GM19240 (cell line): Measurements from ENCODE around the gene FXYD2.
"Not testable (repeated sequence)": the region's sequence is repeated elsewhere in the genome, so short reads cannot be mapped to it uniquely, and the experiment has no call there.

ENCODE experiments used
- DNase-seq: peaks from one replicate; pipeline ENCODE4 v3.0.0; 2011; ENCODE audit warnings: low spot score; ENCODE audit not compliant: insufficient read length

Gene FXYD2

DNA sequence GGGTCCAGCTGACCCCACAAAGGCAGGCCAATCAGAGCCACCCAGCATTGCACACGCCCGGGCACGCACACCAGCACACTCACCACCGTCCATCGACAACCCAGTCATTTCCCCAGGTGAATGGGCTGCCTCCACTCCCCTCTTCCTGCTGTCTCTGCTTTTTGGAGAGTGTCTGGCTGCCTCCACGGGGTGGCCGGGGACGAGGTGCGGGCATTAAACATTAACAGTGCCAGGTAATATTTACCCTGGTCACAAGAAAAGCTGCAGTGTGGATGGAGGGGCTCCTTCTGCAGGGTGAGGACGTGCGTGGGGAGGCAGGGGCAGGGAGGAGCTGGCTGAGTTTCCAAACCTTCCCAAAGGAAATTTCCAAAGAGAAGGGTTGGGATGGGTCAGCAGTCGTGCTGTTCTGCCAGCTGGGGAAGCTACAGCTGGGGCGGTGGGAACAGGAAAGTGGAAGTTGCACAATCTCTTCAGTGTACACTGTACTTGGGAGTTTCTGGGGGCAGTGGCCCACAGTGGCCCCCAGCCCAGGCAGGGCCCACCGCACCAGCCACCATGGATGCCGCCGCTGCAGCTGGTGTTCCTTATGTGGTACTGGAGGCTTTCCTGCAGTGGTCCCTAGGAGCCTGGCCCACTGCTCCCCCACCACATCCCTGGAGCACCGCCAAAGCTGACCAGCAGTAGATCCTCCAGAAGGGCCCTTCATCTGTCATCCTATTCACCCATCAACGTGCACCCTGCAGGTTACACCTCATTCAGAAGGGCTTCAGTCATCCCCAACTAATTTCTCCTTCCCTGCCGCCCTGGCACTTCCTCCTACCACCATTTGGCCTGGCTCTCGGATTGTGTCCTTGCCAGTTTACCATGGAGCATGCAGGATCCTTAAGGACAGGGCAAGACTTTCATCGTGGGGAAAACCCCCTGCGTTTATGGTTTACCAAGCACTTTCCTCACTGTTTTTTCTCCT is at the start of gene FXYD2:
FXYD2 (minus strand) TSS at position 174 of the 967 bp plus-strand sequence; CDS start at position 108, 66 bp downstream.
- DNase-seq = no peak

DNA sequence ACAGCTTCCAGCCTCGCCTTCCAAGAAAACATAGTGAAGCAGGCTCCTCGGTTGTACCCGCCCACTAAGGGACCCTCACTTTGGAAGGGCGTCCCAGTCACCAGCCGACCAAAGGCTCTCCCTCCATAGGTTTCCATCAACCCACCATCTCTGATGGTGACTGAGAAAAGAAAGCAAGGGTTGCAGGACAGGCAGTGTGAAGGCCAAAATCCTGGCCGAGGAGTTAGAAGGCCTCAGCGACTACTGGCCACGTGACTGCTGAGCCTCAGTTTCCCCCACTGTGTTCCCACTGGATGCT is 49.2 kb upstream of the FXYD2 start:
- DNase-seq = no peak

DNA sequence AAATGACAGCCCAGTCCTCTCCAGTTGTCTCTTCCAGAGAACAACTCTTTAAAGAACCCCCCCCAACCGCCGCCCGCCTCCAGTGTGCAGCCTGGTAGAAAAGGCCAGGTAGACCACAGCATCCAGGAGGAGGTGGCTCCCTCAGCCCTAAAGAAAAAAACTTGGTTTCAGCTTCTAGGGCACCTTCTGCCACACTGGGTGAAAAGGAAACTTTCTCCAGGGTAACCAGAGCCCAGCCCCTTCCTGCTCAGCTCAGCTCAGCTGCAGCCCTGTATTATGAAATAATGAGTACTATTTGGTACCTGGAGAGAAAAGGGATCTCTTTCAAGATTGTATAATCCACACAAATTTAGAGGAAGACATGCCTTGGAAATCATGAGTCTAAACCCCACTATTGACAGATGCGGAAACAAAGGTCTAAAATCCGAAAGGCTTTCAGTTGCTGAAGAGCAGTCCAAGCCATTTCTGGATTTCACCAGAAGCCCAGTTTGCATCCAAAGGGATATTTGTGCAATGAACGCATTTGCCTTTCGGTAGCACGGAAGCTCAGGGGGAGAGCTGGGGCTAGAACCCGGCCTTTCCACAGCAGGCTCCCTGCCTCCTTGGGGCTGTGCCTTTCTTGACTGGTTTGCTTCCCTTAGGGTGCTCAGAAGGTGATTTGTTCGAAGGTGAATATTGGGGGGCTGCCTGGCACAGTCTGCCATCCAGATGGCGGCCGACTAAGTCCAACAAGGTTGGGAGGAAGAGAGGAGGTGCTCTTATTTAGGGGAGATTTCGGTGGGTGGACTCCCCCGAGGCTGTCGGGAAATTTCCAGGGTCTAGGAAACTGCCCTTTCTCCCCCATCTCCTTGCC is 48.7 kb upstream of the FXYD2 start:
- DNase-seq = no peak

DNA sequence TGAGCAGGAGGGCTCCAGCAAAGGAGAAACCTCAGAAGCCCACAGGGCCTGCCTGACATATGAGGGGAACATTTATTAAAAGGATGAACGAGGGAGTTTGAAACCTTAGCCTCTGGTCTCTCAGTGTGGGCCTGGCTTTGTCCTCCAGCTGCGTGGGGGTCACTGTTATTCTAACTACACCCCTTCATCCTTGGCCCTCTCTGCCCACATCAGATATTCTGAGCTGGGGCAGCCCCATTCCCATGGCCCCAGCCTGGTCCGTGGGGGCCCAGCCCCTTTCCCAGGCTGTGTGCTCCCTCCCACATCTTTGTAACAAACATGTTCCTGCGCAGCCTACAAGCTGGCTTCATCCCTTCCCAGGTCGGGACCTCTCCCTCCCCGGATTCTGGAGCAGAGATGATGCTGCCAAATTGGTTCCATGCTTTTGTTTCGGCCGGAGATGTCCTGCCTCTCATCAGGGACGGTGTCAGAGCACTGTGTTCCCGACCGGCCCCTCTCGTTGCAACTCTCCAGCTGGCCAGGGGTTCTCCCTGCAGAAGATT is 47.9 kb upstream of the FXYD2 start:
- DNase-seq = no peak

DNA sequence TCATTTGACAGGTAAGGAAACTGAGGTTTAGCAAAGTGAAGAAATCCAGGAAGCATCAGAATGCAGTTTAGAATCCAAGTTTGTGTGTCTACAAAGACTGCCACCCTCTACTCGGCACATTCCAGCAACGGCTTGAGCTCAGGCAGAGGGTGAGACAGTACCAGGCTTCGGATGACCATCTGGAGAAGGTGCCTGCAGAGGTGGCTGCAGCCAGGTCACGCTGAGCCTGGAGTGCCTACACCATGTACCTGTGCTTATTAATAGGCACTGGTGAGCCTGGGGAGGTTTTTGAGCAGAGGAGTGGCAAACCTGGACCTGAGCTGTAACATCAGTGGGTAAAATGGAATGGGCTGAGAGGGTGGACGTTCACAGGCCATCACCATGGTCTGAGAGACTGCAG is 47.2 kb upstream of the FXYD2 start:
- DNase-seq = no peak

DNA sequence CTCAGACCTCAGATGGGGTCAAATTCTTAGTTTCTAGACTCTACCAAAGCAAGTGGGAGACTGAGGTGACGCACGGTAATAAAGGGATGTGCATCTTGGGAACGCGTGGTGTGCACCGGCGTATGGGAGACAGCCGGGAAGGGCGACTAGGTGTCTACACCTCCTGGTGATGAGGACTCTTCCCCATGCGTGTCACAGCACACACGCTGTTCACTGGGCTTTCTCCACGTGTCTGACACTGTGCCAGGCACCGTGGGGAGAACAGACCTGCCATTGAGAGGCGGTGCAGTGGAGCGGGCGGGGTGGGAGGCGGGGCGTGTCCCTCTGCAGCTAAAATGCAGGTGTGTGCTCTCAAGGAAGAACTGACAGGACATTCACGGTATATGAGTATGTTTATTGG is 46.6 kb upstream of the FXYD2 start:
- DNase-seq = no peak

DNA sequence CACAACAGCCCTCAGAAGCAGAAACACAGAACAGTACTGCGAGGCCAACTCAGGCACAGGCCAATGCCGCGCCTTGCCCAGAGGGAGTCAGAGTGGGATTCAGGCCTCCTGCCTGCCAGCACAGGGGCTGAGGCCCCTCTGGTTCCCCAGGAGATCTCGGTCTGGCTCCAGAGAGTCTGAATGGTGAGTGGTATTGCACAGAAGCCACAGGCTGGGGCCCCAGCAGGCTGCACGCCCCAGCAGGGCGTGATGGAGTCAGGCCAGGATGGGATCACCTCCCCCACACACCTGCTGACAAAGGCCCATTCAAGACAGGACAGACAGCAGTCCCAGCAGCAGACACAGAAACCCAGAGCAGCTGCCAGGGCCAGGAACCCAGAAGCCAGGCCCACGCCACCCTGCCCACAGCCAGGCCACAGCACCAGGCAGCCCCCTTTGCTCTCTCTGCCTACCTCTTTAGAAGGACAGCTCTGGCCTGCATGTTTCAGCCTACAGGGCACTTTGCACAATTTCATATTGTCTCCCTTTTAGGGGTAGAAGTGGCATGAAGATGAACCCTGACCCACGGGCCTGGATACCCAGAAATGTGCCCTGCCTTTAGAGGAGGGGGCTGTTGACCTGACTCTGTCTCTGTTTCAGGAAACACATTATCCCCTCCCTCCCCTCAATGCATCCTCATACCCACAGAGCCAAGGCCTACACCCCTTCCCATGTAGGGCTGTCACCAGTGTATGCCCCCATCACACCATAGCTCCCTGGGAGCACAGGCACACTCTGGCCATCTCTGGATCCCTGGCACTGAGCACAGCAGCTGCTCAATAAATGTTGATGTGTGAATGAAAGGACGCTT is 45.8 kb upstream of the FXYD2 start:
- DNase-seq = no peak

DNA sequence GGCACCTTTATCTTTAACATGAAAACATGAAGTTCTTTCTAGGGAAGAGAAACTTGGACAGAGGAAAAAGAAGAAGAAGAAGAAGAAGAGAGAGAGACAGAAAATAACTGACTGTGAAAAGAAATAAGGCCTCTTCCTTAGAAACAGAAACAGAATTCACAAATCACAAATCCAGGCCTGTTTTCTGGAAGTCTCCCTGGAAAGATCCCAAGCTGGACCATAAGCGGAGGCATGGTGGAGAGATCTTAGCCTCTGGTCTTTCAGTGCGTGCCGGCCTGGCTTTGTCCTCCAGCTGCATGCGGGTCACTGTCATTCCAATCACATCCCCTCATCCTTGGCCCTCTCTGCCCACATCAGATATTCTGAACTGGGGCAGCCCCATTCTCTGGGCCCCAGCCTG is 45.1 kb upstream of the FXYD2 start:
- DNase-seq = no peak

DNA sequence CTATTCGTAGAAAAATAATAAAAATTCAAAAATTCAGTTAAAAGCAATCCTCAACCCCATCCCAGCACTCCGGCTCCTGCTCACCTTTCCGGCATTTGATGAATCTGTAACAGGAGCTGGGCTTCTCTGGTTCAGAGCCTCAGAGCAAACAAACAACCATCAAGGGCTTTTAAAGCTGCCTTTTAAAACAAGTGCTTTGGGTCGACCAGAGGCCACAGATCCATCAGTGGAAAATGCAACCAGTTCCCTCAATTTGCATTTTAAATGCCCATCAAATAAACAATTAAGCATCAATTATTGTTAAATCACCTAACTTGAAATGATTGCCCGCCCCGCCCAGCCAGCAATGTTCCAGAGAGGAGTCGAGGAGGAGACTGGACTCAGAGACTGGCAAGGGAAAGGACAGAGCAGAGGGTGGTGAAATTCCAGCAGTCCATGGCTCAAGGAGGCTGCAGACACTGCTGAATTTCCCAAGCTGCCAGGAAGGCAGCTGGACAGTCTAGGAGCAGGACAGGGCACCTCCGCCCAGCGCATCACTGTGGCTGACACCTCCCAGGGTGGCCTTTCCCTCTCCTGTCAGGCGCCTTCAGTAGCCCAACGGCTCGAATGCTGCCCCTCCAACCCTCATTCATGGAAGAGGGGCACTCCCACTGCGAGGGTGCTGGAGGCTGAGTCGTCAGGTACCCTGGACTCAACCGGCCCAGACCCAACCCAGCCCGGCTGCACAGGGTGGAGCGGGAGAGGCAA is 44.4 kb upstream of the FXYD2 start:
- DNase-seq = no peak

DNA sequence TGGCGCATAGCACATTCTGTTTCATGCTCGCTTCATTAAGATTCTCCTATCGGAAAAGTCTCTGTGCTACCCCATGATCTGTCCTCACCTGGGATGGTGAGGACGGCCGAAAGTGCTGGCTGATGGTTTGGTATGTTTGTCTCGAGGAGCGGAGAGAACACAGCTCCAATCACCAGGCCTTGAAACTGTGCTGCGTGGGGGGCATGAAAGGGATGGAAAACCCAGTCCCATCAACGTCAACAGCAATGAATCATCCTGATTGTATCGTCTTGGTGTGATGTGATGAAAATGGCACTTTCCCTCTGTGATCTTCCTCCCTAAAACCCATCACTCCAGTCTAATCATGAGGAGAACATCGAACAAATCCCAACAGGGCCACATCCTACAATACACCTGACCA is 43.5 kb upstream of the FXYD2 start:
- DNase-seq = no peak

DNA sequence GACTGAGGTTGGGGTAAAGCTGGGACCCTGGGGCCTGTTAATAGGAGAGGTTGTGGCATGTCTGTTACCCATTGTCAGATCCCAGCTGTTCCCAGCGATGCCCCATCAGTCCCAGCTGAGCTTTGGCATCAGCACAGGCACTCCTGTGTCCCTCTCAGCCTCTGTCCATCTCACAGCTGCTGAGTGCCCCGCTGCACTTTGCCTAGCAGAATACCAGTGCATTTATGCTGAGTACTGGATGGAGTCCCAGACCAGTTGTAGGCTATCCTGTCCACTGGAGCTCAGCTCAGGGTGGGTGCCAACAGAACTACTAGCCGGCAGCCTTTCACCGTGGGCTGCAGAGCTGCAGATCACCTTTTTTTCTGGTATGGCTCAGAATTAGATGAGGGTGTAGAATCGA is 42.0 kb upstream of the FXYD2 start:
- no peak for DNase-seq

DNA sequence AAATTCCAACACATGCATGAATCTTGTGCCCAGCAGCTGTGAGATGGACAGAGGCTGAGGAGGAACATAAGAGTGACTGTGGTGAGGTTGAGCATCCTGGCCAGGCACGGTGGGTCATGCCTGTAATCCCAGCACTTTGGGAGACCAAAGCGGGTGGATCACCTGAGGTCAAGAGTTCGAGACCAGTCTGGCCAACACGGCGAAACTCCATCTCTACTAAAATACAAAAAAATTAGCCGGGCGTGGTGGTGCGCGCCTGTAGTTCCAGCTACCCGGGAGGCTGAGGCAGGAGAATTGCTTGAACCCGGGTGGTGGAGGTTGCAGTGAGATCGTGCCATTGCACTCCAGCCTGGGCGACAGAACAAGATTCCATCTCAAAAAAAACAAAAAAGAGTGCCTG is 41.0 kb upstream of the FXYD2 start:
- not testable (repeated sequence) for DNase-seq

DNA sequence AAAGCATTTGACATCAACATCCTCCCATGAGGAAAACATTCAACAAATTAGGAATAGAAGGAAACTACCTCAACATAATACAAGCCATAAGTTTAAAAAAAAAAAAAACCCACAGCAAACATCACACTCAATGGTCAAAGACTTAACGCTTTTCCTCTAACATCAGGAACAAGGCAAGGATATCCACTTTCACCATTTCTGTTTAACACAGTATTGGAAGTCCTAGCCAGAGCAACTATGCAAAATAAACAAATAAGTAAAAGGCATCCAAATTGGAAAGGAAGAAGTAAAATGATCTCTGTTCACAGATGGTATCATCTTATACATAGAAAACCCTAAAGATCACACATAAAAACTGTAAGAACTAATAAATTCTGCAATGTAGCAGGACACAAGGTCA is 38.8 kb upstream of the FXYD2 start:
- no peak for DNase-seq

DNA sequence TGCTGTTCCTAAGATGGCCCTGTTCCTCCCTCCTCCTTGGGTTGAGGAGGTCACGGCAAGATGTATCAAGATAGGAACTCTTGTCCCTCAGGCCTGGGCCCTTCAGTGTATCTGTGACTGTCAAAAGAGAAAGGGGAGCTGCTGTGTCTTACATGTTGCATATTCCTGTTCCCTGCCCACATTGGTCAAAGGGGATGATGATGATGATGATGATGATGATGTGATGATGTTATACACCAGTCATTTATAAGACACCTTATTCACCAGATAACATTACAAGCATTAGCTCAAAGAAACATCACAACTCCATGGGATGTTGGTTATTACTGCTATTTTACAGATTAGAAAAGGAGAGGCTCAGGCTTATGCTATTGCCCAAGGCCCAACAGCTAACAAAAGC is 38.2 kb upstream of the FXYD2 start:
- no peak for DNase-seq

DNA sequence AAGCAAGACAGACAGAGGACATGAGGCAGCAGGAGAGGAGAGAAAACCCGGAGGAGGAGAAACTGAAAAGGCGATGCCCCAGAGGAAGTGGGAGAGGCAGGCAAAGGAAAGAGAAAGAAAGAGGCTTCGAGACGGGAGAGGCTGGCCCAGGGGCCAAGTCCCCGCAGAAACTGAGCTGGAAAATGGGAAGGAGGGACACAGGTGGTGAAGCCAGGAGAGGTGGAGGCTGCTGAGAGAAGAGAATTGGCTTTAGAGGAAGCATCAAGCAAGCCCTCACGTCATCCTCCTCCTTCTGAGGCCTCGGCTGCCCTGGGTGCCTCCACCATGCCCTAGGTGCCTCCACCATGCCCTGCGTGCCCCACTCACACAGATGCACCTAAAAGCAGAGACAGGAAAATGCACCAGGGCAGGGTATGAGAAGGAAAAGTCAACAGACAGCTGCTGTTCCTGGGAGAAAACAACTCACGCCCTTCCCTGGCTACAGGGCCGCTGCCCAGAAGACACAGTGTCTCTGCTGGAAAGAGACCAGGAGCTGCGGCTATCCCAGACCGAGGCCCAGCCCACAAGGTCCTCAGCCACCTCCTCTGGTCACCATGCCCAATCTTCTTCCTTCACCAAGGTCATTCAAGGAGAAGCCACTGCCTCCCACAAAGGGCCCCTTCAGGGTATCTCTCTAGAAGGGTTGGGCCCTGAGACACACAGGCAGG is 37.6 kb upstream of the FXYD2 start:
- no peak for DNase-seq

DNA sequence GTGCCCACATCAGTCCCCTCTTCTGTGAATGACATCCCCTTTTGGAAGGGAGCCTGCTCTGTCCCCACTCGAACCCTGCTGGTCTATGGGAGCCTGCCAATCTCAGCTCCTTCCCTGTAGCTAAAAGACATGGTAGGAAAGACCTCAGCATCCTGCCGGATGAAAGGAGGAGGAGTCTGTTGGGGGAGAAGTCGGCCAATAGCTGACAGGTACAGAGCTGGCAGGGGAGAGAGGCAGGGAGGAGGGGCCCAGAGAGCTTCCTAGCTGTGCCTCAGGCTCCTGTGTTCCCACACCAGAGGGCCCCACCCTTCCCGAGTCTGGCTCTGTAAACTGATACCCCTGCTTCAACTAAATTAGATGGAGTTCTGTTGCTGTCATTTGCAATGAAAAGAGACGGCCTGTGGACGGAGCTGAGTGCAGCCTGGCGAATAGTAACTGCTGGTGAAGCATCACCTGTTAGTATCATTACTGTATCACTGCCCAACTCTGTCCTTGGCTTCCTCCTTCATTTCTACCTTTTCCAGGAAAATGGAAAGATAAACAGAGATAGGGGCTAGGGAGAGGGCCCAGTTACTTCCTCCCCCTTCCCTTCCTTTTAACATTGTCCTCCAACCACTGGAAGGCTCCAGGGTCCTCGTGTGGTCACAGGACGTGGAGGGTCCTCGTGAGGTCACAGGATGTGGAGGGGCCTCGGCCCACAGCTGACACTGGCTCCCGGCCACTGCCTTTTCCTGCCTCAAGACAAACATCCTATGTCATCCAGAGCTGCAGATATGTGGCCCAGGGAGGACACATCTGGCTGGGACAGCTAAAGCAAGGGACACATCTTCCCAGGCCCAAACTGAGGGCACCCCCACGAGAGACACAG is 36.8 kb upstream of the FXYD2 start:
- no peak for DNase-seq

DNA sequence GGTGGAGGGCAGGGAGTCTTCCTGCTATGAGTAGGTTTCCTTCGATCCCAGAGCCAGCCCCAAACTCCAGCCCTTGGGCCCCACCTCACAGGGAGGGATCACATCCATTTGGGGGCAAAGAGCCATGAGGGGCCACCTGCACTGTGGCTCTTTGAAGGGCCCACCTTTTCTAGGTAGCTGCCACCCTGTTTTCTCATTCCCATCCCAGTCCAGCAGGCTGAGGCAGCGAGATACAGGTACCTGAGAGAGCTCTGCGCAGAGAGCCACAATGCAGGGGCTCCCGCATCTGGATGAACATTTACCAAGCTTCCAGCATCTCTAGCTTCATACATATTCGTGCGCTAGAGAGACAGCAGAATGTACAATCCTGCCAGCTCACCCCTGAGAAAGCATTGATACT is 35.6 kb upstream of the FXYD2 start:
- no peak for DNase-seq

DNA sequence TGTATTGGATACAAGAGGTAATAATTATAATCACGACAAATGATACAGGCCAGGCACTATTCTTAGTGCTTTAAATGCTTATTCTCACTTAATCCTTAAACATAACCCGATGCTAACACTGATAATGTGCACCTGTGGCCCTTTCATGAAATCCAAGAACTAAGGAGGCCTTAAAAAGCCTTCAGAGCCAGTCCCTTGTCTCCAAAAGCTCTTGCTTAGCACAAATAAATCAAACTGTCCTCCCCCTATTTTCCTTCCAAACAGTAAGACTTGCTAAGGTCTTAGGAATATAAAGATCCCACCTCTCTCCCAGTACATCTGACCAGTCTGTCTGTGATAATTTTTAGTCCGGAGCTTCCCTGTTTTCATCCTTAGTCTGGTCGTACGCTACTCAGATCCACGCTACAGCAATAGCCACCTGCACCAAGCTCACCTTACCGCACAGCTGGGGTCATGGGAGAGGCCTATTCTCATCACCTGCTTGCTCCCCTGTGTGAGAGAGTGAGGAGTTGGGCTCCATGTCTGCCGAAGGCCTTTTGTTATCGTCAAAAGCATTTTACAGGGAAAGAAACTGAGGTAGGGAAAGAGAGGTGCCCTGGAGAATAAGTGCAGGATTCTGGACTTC is 35.1 kb upstream of the FXYD2 start:
- no peak for DNase-seq

DNA sequence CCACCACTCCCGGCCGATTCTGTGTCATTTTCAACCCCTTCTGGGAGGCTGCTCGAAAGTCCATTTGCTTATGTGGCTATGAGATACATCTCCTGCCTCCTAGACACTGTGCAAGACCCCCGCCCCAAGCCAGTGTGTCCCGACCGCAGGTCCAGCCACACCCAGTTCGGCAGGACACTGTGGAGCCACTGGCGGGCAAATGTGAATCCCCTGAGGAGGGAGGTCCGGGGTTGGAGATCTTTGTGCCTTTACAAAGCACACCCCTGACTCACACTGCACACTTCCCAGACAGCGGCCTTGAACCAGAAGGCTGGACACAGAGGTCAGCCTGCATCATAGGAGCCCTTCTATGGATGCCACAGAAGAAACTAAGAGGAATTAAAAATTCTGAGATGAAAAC is 34.5 kb upstream of the FXYD2 start:
- no peak for DNase-seq
